Measurements from ENCODE around the gene MAN2A2.
A peak's percentile ranks its signal among the peaks of the same experiment; 100 is the strongest.
"Not testable (repeated sequence)": the region's sequence is repeated elsewhere in the genome, so short reads cannot be mapped to it uniquely, and the experiment has no call there.

MAN2A2 gene

GRCh38 chr15:90893175-90894090, 9.7 kb upstream of the MAN2A2 start:
- H3K36me3 ChIP-seq (ENCODE audit: insufficient read depth, low read length) = no peaks in the 10 kb centered on the region
- no peaks in the 10 kb centered on the region for H3K4me1 ChIP-seq (ENCODE audit: insufficient read depth, low read length)
- no peaks in the 10 kb centered on the region for H3K9me3 ChIP-seq (ENCODE audit: low read length)
- no peak overlapping the region for H2AFZ ChIP-seq (ENCODE audit: low read depth, low read length)
- no peak overlapping the region for H3K4me3 ChIP-seq (ENCODE audit: low read length)
- no peaks in the 10 kb centered on the region for H3K27me3 ChIP-seq (ENCODE audit: insufficient read depth, low read length)

GRCh38 chr15:90895571-90896117, 7.5 kb upstream of the MAN2A2 start:
- Histone ChIP-seq H3K9me3 (ENCODE audit: low read length) (no peaks in the 10 kb centered on the region), H3K27me3 (ENCODE audit: insufficient read depth, low read length) (no peaks in the 10 kb centered on the region), H3K4me1 (ENCODE audit: insufficient read depth, low read length) (no peaks in the 10 kb centered on the region), H3K36me3 (ENCODE audit: insufficient read depth, low read length) (no peaks in the 10 kb centered on the region), H2AFZ (ENCODE audit: low read depth, low read length) (no peak overlapping the region), H3K4me3 (ENCODE audit: low read length) (no peak overlapping the region)

GRCh38 chr15:90897131-90897655, 5.9 kb upstream of the MAN2A2 start:
- not testable (repeated sequence) for H2AFZ ChIP-seq (ENCODE audit: low read depth, low read length); H3K27me3 ChIP-seq (ENCODE audit: insufficient read depth, low read length); H3K9me3 ChIP-seq (ENCODE audit: low read length); H3K36me3 ChIP-seq (ENCODE audit: insufficient read depth, low read length); H3K4me1 ChIP-seq (ENCODE audit: insufficient read depth, low read length); H3K4me3 ChIP-seq (ENCODE audit: low read length)

GRCh38 chr15:90901175-90902039, 1.7 kb upstream of the MAN2A2 start:
- H3K4me1 ChIP-seq (ENCODE audit: insufficient read depth, low read length) = peaks cover 13% of the 10 kb centered on the region
- no peaks in the 10 kb centered on the region for H3K27me3 ChIP-seq (ENCODE audit: insufficient read depth, low read length)
- H3K4me3 ChIP-seq (ENCODE audit: low read length) = peak overlapping the region; percentile 54
- H3K36me3 ChIP-seq (ENCODE audit: insufficient read depth, low read length) = peaks cover 16% of the 10 kb centered on the region
- no peaks in the 10 kb centered on the region for H3K9me3 ChIP-seq (ENCODE audit: low read length)
- peak overlapping the region; percentile 42 for H2AFZ ChIP-seq (ENCODE audit: low read depth, low read length)

GRCh38 chr15:90902040-90902839, 862 bp upstream of the MAN2A2 start:
- peaks cover 23% of the 10 kb centered on the region for H3K36me3 ChIP-seq (ENCODE audit: insufficient read depth, low read length)

GRCh38 chr15:90903733-90904536, 833 bp downstream of the MAN2A2 start:
- Histone ChIP-seq H2AFZ (ENCODE audit: low read depth, low read length) (peak overlapping the region; percentile 98), H3K27me3 (ENCODE audit: insufficient read depth, low read length) (no peaks in the 10 kb centered on the region), H3K4me3 (ENCODE audit: low read length) (peak overlapping the region; percentile 54), H3K36me3 (ENCODE audit: insufficient read depth, low read length) (peaks cover 25% of the 10 kb centered on the region), H3K4me1 (ENCODE audit: insufficient read depth, low read length) (peaks cover 13% of the 10 kb centered on the region), H3K9me3 (ENCODE audit: low read length) (no peaks in the 10 kb centered on the region)

More at GRCh38 chr15:90902040-90902839, 862 bp upstream of the MAN2A2 start:
- Histone ChIP-seq H3K4me1 (ENCODE audit: insufficient read depth, low read length) (peaks cover 13% of the 10 kb centered on the region), H3K9me3 (ENCODE audit: low read length) (no peaks in the 10 kb centered on the region), H3K4me3 (ENCODE audit: low read length) (peak overlapping the region; percentile 54), H2AFZ (ENCODE audit: low read depth, low read length) (peak overlapping the region; percentile 42), H3K27me3 (ENCODE audit: insufficient read depth, low read length) (no peaks in the 10 kb centered on the region)

GRCh38 chr15:90904746-90905145, 1.6 kb downstream of the MAN2A2 start:
- Histone ChIP-seq H3K36me3 (ENCODE audit: insufficient read depth, low read length) (peaks cover 28% of the 10 kb centered on the region), H3K4me1 (ENCODE audit: insufficient read depth, low read length) (peaks cover 13% of the 10 kb centered on the region), H3K4me3 (ENCODE audit: low read length) (no peak overlapping the region), H3K9me3 (ENCODE audit: low read length) (no peaks in the 10 kb centered on the region), H3K27me3 (ENCODE audit: insufficient read depth, low read length) (no peaks in the 10 kb centered on the region), H2AFZ (ENCODE audit: low read depth, low read length) (no peak overlapping the region)

GRCh38 chr15:90905306-90906180, 2.4 kb downstream of the MAN2A2 start:
- H3K4me1 ChIP-seq (ENCODE audit: insufficient read depth, low read length) = peaks cover 13% of the 10 kb centered on the region
- peaks cover 31% of the 10 kb centered on the region for H3K36me3 ChIP-seq (ENCODE audit: insufficient read depth, low read length)
- no peak overlapping the region for H3K4me3 ChIP-seq (ENCODE audit: low read length)
- H2AFZ ChIP-seq (ENCODE audit: low read depth, low read length) = no peak overlapping the region
- no peaks in the 10 kb centered on the region for H3K9me3 ChIP-seq (ENCODE audit: low read length)
- H3K27me3 ChIP-seq (ENCODE audit: insufficient read depth, low read length) = no peaks in the 10 kb centered on the region

- H2AFZ ChIP-seq (ENCODE audit: low read depth, low read length) = no peak overlapping the region
- no peak overlapping the region for H3K4me3 ChIP-seq (ENCODE audit: low read length)
- H3K27me3 ChIP-seq (ENCODE audit: insufficient read depth, low read length) = no peaks in the 10 kb centered on the region
- H3K9me3 ChIP-seq (ENCODE audit: low read length) = no peaks in the 10 kb centered on the region
- peaks cover 13% of the 10 kb centered on the region for H3K4me1 ChIP-seq (ENCODE audit: insufficient read depth, low read length)
- H3K36me3 ChIP-seq (ENCODE audit: insufficient read depth, low read length) = peaks cover 38% of the 10 kb centered on the region
Observed at GRCh38 chr15:90906181-90906849, 3.2 kb downstream of the MAN2A2 start.

GRCh38 chr15:90907051-90907660, 4.1 kb downstream of the MAN2A2 start:
- no peaks in the 10 kb centered on the region for H3K9me3 ChIP-seq (ENCODE audit: low read length)
- no peak overlapping the region for H2AFZ ChIP-seq (ENCODE audit: low read depth, low read length)
- peaks cover 8% of the 10 kb centered on the region for H3K4me1 ChIP-seq (ENCODE audit: insufficient read depth, low read length)
- H3K27me3 ChIP-seq (ENCODE audit: insufficient read depth, low read length) = no peaks in the 10 kb centered on the region
- no peak overlapping the region for H3K4me3 ChIP-seq (ENCODE audit: low read length)
- H3K36me3 ChIP-seq (ENCODE audit: insufficient read depth, low read length) = peaks cover 47% of the 10 kb centered on the region
